Lung (tissue), 12 donors: Measurements from ENCODE around the gene XRCC4. TPM values are rescaled to one million over a fixed set of nuclear protein-coding genes. Genes with fewer than 3 reads are reported as not detected.
A peak's percentile ranks its signal among the peaks of the same experiment; 100 is the strongest.

Experiments
- ATAC-seq: fragments of 200-7000 bp; cut with Tn5 transposase; one replicate; pipeline ENCODE4 v1.9.1; 2020; ENCODE audit warnings: moderate number of reproducible peaks; ENCODE audit not compliant: insufficient read depth, low FRiP score
- DNase-seq, 3 donors: peaks; one replicate each; pipeline ENCODE4 v3.0.0-alpha.2; 2013 to 2017
- H3K27ac ChIP-seq, 2 donors: one replicate each; pipeline ENCODE4 v1.5.1; 2013; ENCODE audit warnings: mild to moderate bottlenecking in 2 of 2, moderate library complexity in 2 of 2, control low read depth in 1 of 2, inconsistent platforms in 1 of 2, low read depth in 1 of 2, low read length in 1 of 2
- H3K27me3 ChIP-seq, 3 donors: one replicate each; pipeline ENCODE4 v1.5.1; 2013; ENCODE audit warnings: low read length in 2 of 3; ENCODE audit not compliant: control insufficient read depth in 3 of 3, insufficient read depth in 3 of 3
- H3K36me3 ChIP-seq, 4 donors: one replicate each; pipeline ENCODE4 v1.5.1; 2013; ENCODE audit warnings: low read length in 4 of 4, mild to moderate bottlenecking in 1 of 4, moderate library complexity in 1 of 4; ENCODE audit not compliant: control insufficient read depth in 4 of 4, insufficient read depth in 4 of 4
- H3K4me1 ChIP-seq, 5 donors: one replicate each; pipeline ENCODE4 v1.5.1; 2013; ENCODE audit warnings: low read length in 5 of 5, mild to moderate bottlenecking in 2 of 5, moderate library complexity in 1 of 5; ENCODE audit not compliant: control insufficient read depth in 5 of 5, insufficient read depth in 5 of 5
- H3K4me3 ChIP-seq: one replicate; pipeline ENCODE4 v1.5.1; 2013; ENCODE audit warnings: mild to moderate bottlenecking, control low read depth, moderate library complexity
- H3K9ac ChIP-seq, 2 donors: one replicate each; pipeline ENCODE4 v1.5.1; 2013; ENCODE audit warnings: low read length in 2 of 2, control low read depth in 1 of 2; ENCODE audit not compliant: insufficient read depth in 1 of 2
- H3K9me3 ChIP-seq, 4 donors: one replicate each; pipeline ENCODE4 v1.5.1; 2013; ENCODE audit warnings: low read length in 3 of 4, mild to moderate bottlenecking in 1 of 4, moderate library complexity in 1 of 4; ENCODE audit not compliant: control insufficient read depth in 4 of 4, insufficient read depth in 3 of 4
- CTCF ChIP-seq: IDR thresholded peaks from 2 replicates; pipeline ENCODE4 v1.5.1; 2012; ENCODE audit warnings: mild to moderate bottlenecking; ENCODE audit errors: control extremely low read depth, extremely low read depth
- WGBS, 2 donors: extraction: QIAGEN DNeasy Blood & Tissue Kit; methylation state at CpG; one replicate each; pipeline ENCODE4 v1.1.7; 2013; 5-methylcytosine and 5-hydroxymethylcytosine counted together
- polyA plus RNA-seq, 2 donors: library from polyadenylated mRNA; stranded (reverse); fragments of 200-250 nt; gene quantifications; one replicate each; pipeline ENCODE4 v1.2.1, GENCODE V29; 2013
- total RNA-seq, 2 donors: library from RNA; depleted of rRNA in 1 of 2; stranded (reverse); fragments of >200 nt in 1 of 2; gene quantifications; one replicate each; pipeline ENCODE4 v1.2.1, GENCODE V29; 2014 to 2021
- donor health status: control.
- donor health status: control.
- donor health status: Bipolar disorder and iron deficiency.
- donor health status: healthy.
- donor health status: DM: yes; HTN: yes; CAD: no.

XRCC4 gene
- total and polyA plus RNA-seq, 4 donors: 3.8 to 10.7 (median 8.4) TPM

DNA sequence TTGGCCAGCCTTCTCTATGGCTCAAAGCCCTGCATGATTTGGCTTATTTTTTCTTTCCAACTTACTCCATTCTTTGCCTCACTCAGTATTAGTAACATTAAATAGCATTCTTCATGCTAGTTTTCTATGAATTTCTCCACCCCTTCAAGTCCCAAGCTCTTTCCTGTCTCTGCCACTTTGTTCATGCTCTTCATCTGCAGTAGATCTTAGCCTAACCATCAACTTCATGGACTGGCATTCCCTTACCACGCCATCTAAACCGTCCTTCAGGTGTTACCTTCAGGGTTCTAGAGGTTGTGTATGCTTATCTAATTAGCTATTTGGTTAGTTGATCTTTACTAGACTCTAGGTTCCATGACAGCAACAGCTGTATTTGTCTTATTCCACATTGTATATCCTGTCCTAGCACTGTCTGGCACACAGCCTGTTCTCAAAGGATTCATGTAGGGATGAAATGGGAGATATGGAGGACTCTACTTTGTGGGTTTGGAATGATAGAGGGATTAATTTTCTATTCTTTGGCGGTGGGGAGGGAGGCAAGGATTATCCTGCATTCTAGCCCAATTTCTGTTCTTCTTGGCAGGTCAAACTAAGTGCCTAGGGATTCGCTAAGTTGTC is 26.5 kb upstream of the XRCC4 start:
- TF ChIP-seq CTCF: no peak
- H3K4me1 ChIP-seq: peaks cover 0 to 12% (median 5%) of the 10 kb centered on the region in 5 donors
- no peaks in the 10 kb centered on the region for H3K27me3 ChIP-seq
- 81 to 95% methylated on average over 4 of the region's 4 CpGs for WGBS, 2 donors
- no peak for ATAC-seq
- peaks cover 0 to 20% (median 11%) of the 10 kb centered on the region in 4 donors for H3K36me3 ChIP-seq
- H3K4me3 ChIP-seq: no peak overlapping the region
- peak overlapping the region in 1 of 2 donors; percentile 1 for H3K27ac ChIP-seq
- H3K9ac ChIP-seq: no peak overlapping the region
- no peaks in the 10 kb centered on the region for H3K9me3 ChIP-seq
- no peak for DNase-seq

GRCh38 chr5:83055166-83055565 is 22.2 kb upstream of the XRCC4 start:
- H3K9me3 ChIP-seq: no peaks in the 10 kb centered on the region
- H3K4me3 ChIP-seq: no peak overlapping the region
- ATAC-seq (no peak), DNase-seq (no peak)
- H3K27me3 ChIP-seq: no peaks in the 10 kb centered on the region
- H3K9ac ChIP-seq: no peak overlapping the region
- TF ChIP-seq CTCF: no peak
- WGBS, 2 donors: 83 to 84% methylated on average over 2 of the region's 2 CpGs
- H3K4me1 ChIP-seq: peaks cover 0 to 31% (median 8%) of the 10 kb centered on the region in 5 donors
- H3K36me3 ChIP-seq: peaks cover 0 to 20% (median 11%) of the 10 kb centered on the region in 4 donors
- H3K27ac ChIP-seq: no peak overlapping the region

DNA sequence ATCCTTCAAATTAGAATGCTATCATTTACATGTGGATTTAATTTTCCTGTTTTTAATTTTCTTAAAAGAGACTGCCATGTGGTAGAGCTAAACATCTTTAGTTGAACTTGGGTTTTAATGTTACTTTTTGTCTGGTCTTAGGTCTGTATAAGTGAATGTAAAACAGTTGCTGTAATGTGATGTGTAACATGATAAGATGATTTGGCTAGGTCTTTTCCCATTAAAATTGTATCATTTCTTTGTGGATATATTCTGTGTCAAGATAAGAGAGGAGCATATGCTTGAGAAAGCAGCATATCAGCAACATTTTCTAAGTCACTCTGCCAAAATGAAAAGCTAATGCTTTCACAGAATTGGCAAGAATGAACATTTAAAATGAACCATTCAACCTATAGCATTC is 18.6 kb upstream of the XRCC4 start:
- peaks cover 0 to 20% (median 5%) of the 10 kb centered on the region in 4 donors for H3K36me3 ChIP-seq
- H3K27me3 ChIP-seq: no peaks in the 10 kb centered on the region
- ATAC-seq (no peak), DNase-seq (peak in 2 of 3 donors; percentile 93 to 94)
- no peak overlapping the region for H3K9ac ChIP-seq
- H3K9me3 ChIP-seq: no peaks in the 10 kb centered on the region
- no peak for TF ChIP-seq CTCF
- H3K27ac ChIP-seq: no peak overlapping the region
- no peak overlapping the region for H3K4me3 ChIP-seq
- H3K4me1 ChIP-seq: peaks cover 0 to 32% (median 4%) of the 10 kb centered on the region in 5 donors

DNA sequence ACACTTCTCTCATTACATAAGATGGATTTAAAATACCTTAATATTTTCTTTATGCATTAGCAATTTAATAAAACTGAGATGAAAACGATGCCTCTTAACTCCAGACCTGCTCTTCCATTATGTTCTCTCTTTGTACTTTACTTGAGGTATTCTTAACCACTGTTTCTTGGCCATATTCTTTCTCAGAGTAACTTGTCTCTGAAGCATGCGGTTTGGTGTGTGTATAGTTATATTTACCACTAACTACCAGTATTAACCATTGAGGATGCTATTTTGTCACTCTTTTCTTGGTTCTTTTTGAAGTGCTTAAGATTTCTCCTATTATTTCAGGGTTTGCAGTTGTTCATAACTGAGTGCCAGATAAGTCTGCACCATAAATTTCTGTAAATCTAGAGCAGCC is 18.0 kb upstream of the XRCC4 start:
- Histone ChIP-seq H3K36me3 (peaks cover 1 to 20% (median 6%) of the 10 kb centered on the region in 4 donors), H3K27ac (no peak overlapping the region), H3K4me3 (no peak overlapping the region), H3K4me1 (peaks cover 0 to 32% (median 4%) of the 10 kb centered on the region in 5 donors), H3K9ac (no peak overlapping the region), H3K27me3 (no peaks in the 10 kb centered on the region), H3K9me3 (no peaks in the 10 kb centered on the region)
- TF ChIP-seq CTCF: no peak
- 70 to 83% methylated on average over 2 of the region's 2 CpGs for WGBS, 2 donors
- DNase-seq (no peak), ATAC-seq (no peak)
